ENCODE data around the gene ORM1. TPM values are rescaled to one million over a fixed set of nuclear protein-coding genes. Genes with fewer than 3 reads are reported as not detected.

ORM1 gene
- total RNA-seq, 1 experiment from 2014 or later, result not detected

DNA sequence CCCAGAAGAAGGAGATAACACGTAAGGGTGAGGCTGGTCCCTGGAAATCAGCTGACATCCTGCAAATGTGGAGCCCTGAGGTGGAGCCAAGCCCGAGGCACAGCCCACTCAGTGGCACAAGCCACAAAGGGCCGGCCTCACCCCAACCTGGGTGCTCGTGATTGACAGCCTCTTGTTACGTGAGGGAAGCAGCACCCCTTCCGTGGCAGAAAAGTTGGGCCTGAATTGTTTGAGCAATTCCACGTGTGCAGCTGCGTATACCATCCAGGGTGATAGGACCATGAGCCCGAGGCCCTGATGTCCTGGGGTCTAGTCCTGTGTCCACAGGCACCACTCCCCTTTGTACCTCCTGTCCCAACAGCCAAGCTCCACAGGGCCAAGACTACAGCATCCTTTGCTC lies 11.6 kb downstream of the ORM1 start:
- no peak overlapping the region for H2AFZ ChIP-seq (ENCODE audit: low read length)
- no peaks in the 10 kb centered on the region for H3K27me3 ChIP-seq (ENCODE audit: low read length)
- TF ChIP-seq EZH2 (IDR thresholded peaks at IDR 0.05; ENCODE audit: low read length, unreplicated experiment), result no peak
- no peak for TF ChIP-seq EZH2phosphoT487 (IDR thresholded peaks at IDR 0.05; ENCODE audit: borderline replicate concordance, low read length)
- TF ChIP-seq, protein P1, sequence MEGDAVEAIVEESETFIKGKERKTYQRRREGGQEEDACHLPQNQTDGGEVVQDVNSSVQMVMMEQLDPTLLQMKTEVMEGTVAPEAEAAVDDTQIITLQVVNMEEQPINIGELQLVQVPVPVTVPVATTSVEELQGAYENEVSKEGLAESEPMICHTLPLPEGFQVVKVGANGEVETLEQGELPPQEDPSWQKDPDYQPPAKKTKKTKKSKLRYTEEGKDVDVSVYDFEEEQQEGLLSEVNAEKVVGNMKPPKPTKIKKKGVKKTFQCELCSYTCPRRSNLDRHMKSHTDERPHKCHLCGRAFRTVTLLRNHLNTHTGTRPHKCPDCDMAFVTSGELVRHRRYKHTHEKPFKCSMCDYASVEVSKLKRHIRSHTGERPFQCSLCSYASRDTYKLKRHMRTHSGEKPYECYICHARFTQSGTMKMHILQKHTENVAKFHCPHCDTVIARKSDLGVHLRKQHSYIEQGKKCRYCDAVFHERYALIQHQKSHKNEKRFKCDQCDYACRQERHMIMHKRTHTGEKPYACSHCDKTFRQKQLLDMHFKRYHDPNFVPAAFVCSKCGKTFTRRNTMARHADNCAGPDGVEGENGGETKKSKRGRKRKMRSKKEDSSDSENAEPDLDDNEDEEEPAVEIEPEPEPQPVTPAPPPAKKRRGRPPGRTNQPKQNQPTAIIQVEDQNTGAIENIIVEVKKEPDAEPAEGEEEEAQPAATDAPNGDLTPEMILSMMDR (conservative IDR thresholded peaks at IDR 0.05; ENCODE audit: low read depth, low read length), result no peak
- H3K4me1 ChIP-seq (ENCODE audit: insufficient read depth, low read length), result no peaks in the 10 kb centered on the region
- H3K4me2 ChIP-seq (ENCODE audit: low read length), result no peak overlapping the region
- ATAC-seq (no peak), DNase-seq (no peak)
- H3K9ac ChIP-seq (ENCODE audit: low read length), result no peak overlapping the region
- no TSS peak for BruUV-seq (replicated peaks)
- ChIA-PET CTCF (no interaction called here), POLR2A (ENCODE audit: unreplicated experiment) (no interaction called here)
- no peaks in the 10 kb centered on the region for H3F3A ChIP-seq (ENCODE audit: low read length, unreplicated experiment)
- no peaks in the 10 kb centered on the region for H4K20me1 ChIP-seq (ENCODE audit: low read length)
- intact Hi-C loops (cut with micrococcal nuclease), result no loop called here
- H3K9me3 ChIP-seq (ENCODE audit: low read length), result no peaks in the 10 kb centered on the region
- no peak overlapping the region for H3K4me3 ChIP-seq (ENCODE audit: low read length)
- H3K79me2 ChIP-seq (ENCODE audit: low read length), result no peaks in the 10 kb centered on the region
- no peaks in the 10 kb centered on the region for H3K9me2 ChIP-seq (replicated peaks; ENCODE audit: low read length)
- no peak overlapping the region for H3K27ac ChIP-seq (ENCODE audit: low read length)
- no peaks in the 10 kb centered on the region for H3K36me3 ChIP-seq (ENCODE audit: low read depth, low read length)

DNA sequence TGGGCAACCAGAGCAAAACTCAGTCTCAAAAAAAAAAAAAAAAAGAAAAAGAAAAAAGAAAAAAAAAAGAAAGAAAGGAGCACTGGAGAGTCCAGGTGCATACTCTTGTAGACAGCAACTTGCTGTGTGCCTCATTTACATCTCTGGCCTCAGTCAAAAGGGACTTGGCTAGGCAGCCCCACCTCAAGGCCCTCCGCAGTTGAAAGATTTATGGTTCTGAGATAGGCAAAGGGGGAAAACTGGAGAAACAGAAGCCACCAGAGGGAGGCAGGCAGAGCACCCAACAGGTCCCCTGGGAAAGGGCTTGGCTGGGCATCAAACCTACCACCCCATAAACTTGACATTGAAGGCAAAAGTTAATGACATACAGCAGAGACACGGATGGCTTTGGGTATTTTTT lies 12.8 kb downstream of the ORM1 start:
- Histone ChIP-seq H3K36me3 (ENCODE audit: low read depth, low read length) (no peaks in the 10 kb centered on the region), H3K9me3 (ENCODE audit: low read length) (no peaks in the 10 kb centered on the region), H3K27me3 (ENCODE audit: low read length) (no peaks in the 10 kb centered on the region), H4K20me1 (ENCODE audit: low read length) (no peaks in the 10 kb centered on the region), H3K4me3 (ENCODE audit: low read length) (no peak overlapping the region), H3F3A (ENCODE audit: low read length, unreplicated experiment) (no peaks in the 10 kb centered on the region), H2AFZ (ENCODE audit: low read length) (no peak overlapping the region), H3K9ac (ENCODE audit: low read length) (no peak overlapping the region), H3K4me2 (ENCODE audit: low read length) (no peak overlapping the region), H3K4me1 (ENCODE audit: insufficient read depth, low read length) (no peaks in the 10 kb centered on the region), H3K9me2 (replicated peaks; ENCODE audit: low read length) (no peaks in the 10 kb centered on the region), H3K27ac (ENCODE audit: low read length) (no peak overlapping the region), H3K79me2 (ENCODE audit: low read length) (no peaks in the 10 kb centered on the region)
- CTCF ChIA-PET, result no interaction called here
- TF ChIP-seq, protein P1 (conservative IDR thresholded peaks at IDR 0.05; ENCODE audit: low read depth, low read length), result no peak
- no peak for TF ChIP-seq EZH2phosphoT487 (IDR thresholded peaks at IDR 0.05; ENCODE audit: borderline replicate concordance, low read length)
- no peak for TF ChIP-seq EZH2 (IDR thresholded peaks at IDR 0.05; ENCODE audit: low read length, unreplicated experiment)
- BruUV-seq (replicated peaks), result no TSS peak
- no peak for DNase-seq
- no peak for ATAC-seq
- intact Hi-C loops (cut with micrococcal nuclease), result no loop called here
- POLR2A ChIA-PET (ENCODE audit: unreplicated experiment), result no interaction called here

DNA sequence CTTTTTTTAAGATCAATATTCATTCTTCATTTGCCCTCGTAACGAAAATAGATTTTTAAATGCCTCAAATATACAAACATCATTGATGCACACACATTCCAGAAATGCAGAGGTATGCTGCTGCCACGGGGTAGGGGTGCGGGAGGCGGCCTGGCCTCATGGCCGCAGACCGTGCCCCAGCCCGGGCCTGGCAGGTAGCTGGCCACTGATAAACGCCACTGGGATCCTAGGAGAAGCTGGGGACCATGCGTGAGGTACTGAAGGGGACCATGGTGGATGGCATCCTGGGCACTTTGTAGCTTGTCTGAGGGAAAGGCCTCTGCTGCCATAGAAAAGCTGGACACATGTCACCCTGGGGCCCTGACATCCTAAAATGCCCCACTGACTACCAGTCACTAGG lies 13.3 kb downstream of the ORM1 start:
- no peak overlapping the region for H3K4me3 ChIP-seq (ENCODE audit: low read length)
- H3F3A ChIP-seq (ENCODE audit: low read length, unreplicated experiment), result no peaks in the 10 kb centered on the region
- no peak overlapping the region for H3K4me2 ChIP-seq (ENCODE audit: low read length)
- H3K27ac ChIP-seq (ENCODE audit: low read length), result no peak overlapping the region
- POLR2A ChIA-PET (ENCODE audit: unreplicated experiment), result no interaction called here
- no TSS peak for BruUV-seq (replicated peaks)
- no peaks in the 10 kb centered on the region for H3K9me3 ChIP-seq (ENCODE audit: low read length)
- no peaks in the 10 kb centered on the region for H3K79me2 ChIP-seq (ENCODE audit: low read length)
- ATAC-seq (no peak), DNase-seq (no peak)
- no peaks in the 10 kb centered on the region for H4K20me1 ChIP-seq (ENCODE audit: low read length)
- no peak overlapping the region for H2AFZ ChIP-seq (ENCODE audit: low read length)
- no peak overlapping the region for H3K9ac ChIP-seq (ENCODE audit: low read length)
- no peaks in the 10 kb centered on the region for H3K9me2 ChIP-seq (replicated peaks; ENCODE audit: low read length)
- CTCF ChIA-PET, result no interaction called here
- H3K4me1 ChIP-seq (ENCODE audit: insufficient read depth, low read length), result no peaks in the 10 kb centered on the region
- intact Hi-C loops (cut with micrococcal nuclease), result no loop called here
- H3K36me3 ChIP-seq (ENCODE audit: low read depth, low read length), result no peaks in the 10 kb centered on the region
- TF ChIP-seq EZH2 (IDR thresholded peaks at IDR 0.05; ENCODE audit: low read length, unreplicated experiment) (no peak), EZH2phosphoT487 (IDR thresholded peaks at IDR 0.05; ENCODE audit: borderline replicate concordance, low read length) (no peak)
- TF ChIP-seq, protein P1 (conservative IDR thresholded peaks at IDR 0.05; ENCODE audit: low read depth, low read length), result no peak
- H3K27me3 ChIP-seq (ENCODE audit: low read length), result no peaks in the 10 kb centered on the region
